ENCODE data around the gene NEDD1. TPM values are rescaled to one million over a fixed set of nuclear protein-coding genes. Genes with fewer than 3 reads are reported as not detected.

Gene NEDD1
- total RNA-seq, 2 experiments from 2014 or later, result 57.9 to 69.3 TPM

DNA sequence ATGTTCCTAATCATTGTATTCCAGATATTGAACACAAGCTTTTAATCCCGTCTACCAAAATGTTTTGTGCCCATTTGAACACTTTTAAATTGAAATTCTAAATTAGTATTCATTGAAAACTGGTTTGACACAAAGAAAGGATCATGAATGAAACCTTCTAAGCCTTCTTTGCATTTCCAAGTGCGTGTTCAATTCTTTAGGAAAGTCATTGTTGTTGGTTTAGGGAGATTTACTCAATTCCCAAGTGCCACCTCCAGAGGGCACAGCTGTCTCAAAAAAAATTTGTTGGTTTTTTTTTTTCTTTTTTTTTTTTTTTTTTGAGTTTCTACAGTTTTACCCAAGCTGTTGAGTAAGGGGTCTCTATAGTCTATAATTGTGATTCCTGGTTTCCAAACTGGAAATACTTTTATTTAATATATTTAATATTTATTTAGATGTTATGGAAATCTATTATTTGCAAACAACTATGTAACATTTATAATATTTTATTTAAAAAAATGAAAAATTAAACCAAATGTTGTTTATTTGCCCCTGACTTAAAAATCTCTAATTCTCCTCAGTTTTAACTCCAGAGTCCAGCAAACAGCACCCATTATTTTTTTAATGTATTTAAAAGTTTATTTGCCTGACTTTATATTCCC lies 79.9 kb downstream of the NEDD1 start:
- H3K4me3 Mint-ChIP-seq, result no peak overlapping the region

DNA sequence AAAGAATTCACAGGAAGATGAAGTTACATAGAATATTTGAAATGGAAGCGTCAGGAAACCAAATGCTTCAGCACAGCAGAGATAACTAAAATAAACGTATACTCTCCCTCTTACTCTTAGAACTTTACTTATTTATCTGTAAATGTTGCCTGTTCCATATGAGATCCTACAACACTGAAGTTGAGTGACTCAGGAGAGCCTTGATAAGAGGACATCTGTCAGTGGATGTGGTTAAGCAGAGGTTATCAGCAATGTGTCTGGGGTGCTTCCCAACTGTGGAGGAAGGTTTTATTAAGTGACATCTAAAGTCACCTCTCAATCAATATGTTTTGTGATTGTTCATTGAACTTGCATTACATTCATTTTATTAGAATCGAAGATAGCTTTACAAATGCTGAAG lies 81.9 kb downstream of the NEDD1 start:
- ChIA-PET CTCF (interaction anchor here (1.1 kb wide), 1 partner anchor 11 kb away, joined by 3 read pairs; no protein-coding TSS in a partner anchor), POLR2A (no interaction called here)
- ATAC-seq (no peak), DNase-seq (no peak)
- H3K27ac Mint-ChIP-seq, result no peak overlapping the region
- H3K4me1 Mint-ChIP-seq, result peaks cover 2% of the 10 kb centered on the region
- peaks cover 22% of the 10 kb centered on the region for H3K27me3 Mint-ChIP-seq
- H3K36me3 Mint-ChIP-seq (ENCODE audit: low read depth), result no peaks in the 10 kb centered on the region
- no peaks in the 10 kb centered on the region for H3K9me3 Mint-ChIP-seq (ENCODE audit: low read depth)
- intact Hi-C loops (cut with DNase I, micrococcal nuclease), result loop anchor here in 1 of 2 experiments (5.0 kb wide), 3 partner anchors 158 to 1383 kb away; no protein-coding TSS in a partner anchor
- H3K4me3 Mint-ChIP-seq, result no peak overlapping the region

More for the DNA sequence above, 79.9 kb downstream of the NEDD1 start:
- DNase-seq, result peak; percentile 32
- Mint-ChIP-seq H3K4me1 (peaks cover 2% of the 10 kb centered on the region), H3K27me3 (peaks cover 16% of the 10 kb centered on the region), H3K9me3 (ENCODE audit: low read depth) (no peaks in the 10 kb centered on the region), H3K36me3 (ENCODE audit: low read depth) (no peaks in the 10 kb centered on the region), H3K27ac (no peak overlapping the region)
- CTCF ChIA-PET, result interaction anchor here (0.7 to 2.5 kb wide), 18 partner anchors 9 to 1604 kb away, joined by 3 to 29 read pairs (median 3); no protein-coding TSS in a partner anchor
- no peak for ATAC-seq
- intact Hi-C loops (cut with DNase I, micrococcal nuclease), result loop anchor here (1.0 to 5.0 kb wide), 8 partner anchors 160 to 1410 kb away; no protein-coding TSS in a partner anchor
- POLR2A ChIA-PET, result no interaction called here

DNA sequence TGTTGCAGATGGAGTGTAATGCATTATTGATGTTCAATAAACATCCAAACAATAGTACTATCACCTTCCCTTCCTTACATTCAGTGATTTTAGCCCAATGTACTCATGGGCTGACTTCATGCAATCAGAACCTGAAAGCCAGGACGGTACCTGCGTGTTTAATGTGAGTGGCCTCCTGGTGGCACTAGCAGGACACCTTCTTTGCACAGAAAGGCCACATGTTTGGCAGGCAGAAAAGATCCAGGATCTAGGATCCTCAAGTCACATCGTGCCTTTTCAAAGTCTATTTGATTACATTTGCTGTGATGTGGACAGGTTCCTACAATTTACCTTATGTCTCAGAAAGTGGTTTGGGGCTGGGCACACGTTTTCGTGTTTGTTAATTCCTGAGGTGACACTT lies 82.9 kb downstream of the NEDD1 start:
- DNase-seq (peak; percentile 29), ATAC-seq (no peak)
- ChIA-PET CTCF (interaction anchor here (1.1 kb wide), 1 partner anchor 12 kb away, joined by 3 read pairs; no protein-coding TSS in a partner anchor), POLR2A (no interaction called here)
- Mint-ChIP-seq H3K4me1 (peaks cover 2% of the 10 kb centered on the region), H3K27ac (no peak overlapping the region), H3K9me3 (ENCODE audit: low read depth) (no peaks in the 10 kb centered on the region), H3K36me3 (ENCODE audit: low read depth) (no peaks in the 10 kb centered on the region), H3K27me3 (peaks cover 22% of the 10 kb centered on the region), H3K4me3 (no peak overlapping the region)
- intact Hi-C loops (cut with DNase I, micrococcal nuclease), result loop anchor here (5.0 to 10.0 kb wide), 4 partner anchors 157 to 1382 kb away; no protein-coding TSS in a partner anchor

DNA sequence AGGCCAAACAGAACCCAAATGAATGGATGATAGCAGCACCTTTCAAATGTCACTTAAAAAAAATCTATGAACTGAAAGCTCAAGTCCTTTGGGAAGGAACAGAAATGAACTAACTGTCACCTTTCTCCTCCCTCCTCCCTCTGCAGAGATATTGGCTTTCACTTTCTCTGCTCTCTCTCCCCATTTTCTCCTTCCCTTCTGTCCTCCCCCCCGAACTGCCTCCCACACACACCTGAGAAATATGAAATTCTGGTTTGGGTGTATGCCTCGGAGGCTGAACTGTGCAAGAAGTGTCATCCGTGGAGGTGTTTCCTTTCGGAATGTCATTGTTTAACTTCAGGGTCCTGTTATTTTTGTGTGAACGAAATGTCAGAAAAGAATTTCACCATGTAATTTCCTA lies 87.8 kb downstream of the NEDD1 start:
- CTCF ChIA-PET, result interaction anchor here (0.7 kb wide), 1 partner anchor 312 kb away, joined by 3 read pairs; no protein-coding TSS in a partner anchor
- DNase-seq, result no peak
- H3K4me1 Mint-ChIP-seq, result no peaks in the 10 kb centered on the region
- POLR2A ChIA-PET, result no interaction called here
- no peak overlapping the region for H3K4me3 Mint-ChIP-seq
- no peak for ATAC-seq
- H3K27ac Mint-ChIP-seq, result no peak overlapping the region
- H3K36me3 Mint-ChIP-seq (ENCODE audit: low read depth), result no peaks in the 10 kb centered on the region
- intact Hi-C loops (cut with DNase I, micrococcal nuclease), result loop anchor here in 1 of 2 experiments (10.0 kb wide), 1 partner anchor 410 kb away; no protein-coding TSS in a partner anchor
- no peaks in the 10 kb centered on the region for H3K9me3 Mint-ChIP-seq (ENCODE audit: low read depth)
- peaks cover 13% of the 10 kb centered on the region for H3K27me3 Mint-ChIP-seq

DNA sequence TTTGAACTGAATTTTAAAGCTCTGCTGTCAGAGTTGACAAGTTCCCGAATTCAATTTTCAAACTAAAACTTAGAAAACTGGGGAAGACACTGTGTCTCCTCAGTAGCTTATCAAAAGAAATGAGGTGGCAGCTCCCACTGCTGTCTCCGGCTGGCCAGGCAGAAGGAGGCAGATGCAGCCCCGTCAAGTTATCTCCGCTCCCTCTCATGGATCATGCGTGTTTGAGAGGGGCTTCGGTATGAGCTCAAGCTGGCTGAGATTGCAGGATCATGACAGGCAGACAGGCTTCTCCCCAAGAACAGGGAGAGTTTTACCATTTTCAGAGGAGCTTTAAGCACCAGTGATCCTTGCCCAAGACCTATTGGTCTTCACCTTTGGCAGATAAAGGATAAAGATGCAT lies 88.8 kb downstream of the NEDD1 start:
- Mint-ChIP-seq H3K27me3 (peaks cover 13% of the 10 kb centered on the region), H3K4me1 (no peaks in the 10 kb centered on the region), H3K36me3 (ENCODE audit: low read depth) (no peaks in the 10 kb centered on the region), H3K27ac (no peak overlapping the region), H3K9me3 (ENCODE audit: low read depth) (no peaks in the 10 kb centered on the region), H3K4me3 (no peak overlapping the region)
- intact Hi-C loops (cut with DNase I, micrococcal nuclease), result loop anchor here in 1 of 2 experiments (10.0 kb wide), 1 partner anchor 409 kb away; no protein-coding TSS in a partner anchor
- ChIA-PET CTCF (interaction anchor here (0.6 to 2.4 kb wide), 2 partner anchors 9 to 717 kb away, joined by 3 to 12 read pairs; no protein-coding TSS in a partner anchor), POLR2A (interaction anchor here (0.7 kb wide), 1 partner anchor 9 kb away, joined by 3 read pairs; no protein-coding TSS in a partner anchor)
- ATAC-seq (no peak), DNase-seq (no peak)

DNA sequence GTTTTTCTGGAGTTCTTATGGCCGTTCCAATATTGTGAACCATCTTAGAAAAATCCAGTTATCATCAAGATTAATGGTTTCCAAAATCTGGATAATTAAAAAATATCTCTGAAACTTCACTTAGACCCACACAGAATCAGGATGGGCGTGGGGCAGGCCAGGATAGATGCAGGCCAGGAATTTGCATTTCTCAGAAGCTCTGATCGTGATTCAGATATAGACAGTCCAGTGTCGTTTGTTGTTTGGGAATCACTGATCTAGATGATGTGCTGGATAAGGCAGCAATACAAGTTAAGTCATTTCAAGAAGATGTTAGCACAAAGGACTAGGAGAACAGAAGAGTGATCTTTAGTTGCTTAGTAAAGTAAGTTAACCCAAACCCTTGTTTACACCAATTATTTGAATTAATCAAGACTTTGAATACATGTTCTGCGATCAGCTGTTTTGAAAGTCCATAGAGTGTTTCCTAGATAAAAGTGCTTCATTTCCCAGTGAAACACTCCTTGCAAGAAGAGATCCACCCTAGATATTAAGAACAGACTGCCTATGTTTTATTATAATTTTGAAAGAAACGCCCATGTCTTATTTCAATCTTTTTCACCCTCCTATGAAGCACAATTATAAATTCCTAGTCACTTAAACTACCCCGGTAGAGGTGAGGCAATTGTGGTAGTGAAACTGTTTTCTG lies 90.9 kb downstream of the NEDD1 start:
- Mint-ChIP-seq H3K27me3 (peaks cover 12% of the 10 kb centered on the region), H3K4me1 (no peaks in the 10 kb centered on the region), H3K36me3 (ENCODE audit: low read depth) (no peaks in the 10 kb centered on the region), H3K4me3 (no peak overlapping the region), H3K27ac (no peak overlapping the region), H3K9me3 (ENCODE audit: low read depth) (no peaks in the 10 kb centered on the region)
- DNase-seq, result no peak
- intact Hi-C loops (cut with DNase I, micrococcal nuclease), result loop anchor here in 1 of 2 experiments (10.0 kb wide), 1 partner anchor 407 kb away; no protein-coding TSS in a partner anchor
- ChIA-PET CTCF (interaction anchor here (1.2 to 2.4 kb wide), 2 partner anchors 11 to 13 kb away, joined by 5 to 12 read pairs; no protein-coding TSS in a partner anchor), POLR2A (no interaction called here)
- ATAC-seq, result no peak

DNA sequence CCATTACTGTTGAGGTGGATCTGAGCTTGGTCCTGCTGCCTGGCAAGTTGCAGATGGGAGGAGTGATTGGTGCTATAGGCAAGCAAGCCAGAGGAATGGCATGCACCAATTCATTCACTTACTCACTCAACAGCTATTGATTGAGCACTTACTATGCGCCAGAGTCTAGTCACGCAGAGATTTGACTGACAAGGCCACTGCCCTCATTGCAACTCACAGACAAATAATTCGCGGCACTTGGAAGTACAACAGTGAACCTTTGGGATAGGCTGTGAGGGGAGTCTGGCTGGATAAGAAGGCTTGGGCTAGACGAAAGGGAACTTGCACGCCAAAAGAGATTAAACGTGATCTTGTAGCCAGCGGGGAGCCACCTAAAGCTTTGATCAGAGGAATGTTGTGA lies 96.2 kb downstream of the NEDD1 start:
- Mint-ChIP-seq H3K4me3 (no peak overlapping the region), H3K36me3 (ENCODE audit: low read depth) (no peaks in the 10 kb centered on the region), H3K4me1 (no peaks in the 10 kb centered on the region), H3K27ac (no peak overlapping the region), H3K9me3 (ENCODE audit: low read depth) (no peaks in the 10 kb centered on the region), H3K27me3 (peaks cover 11% of the 10 kb centered on the region)
- POLR2A ChIA-PET, result no interaction called here
- no peak for ATAC-seq
- CTCF ChIA-PET, result interaction anchor here (2.2 kb wide), 1 partner anchor 16 kb away, joined by 6 read pairs; no protein-coding TSS in a partner anchor
- no peak for DNase-seq
- intact Hi-C loops (cut with DNase I, micrococcal nuclease), result no loop called here

All from activated CD4-positive, alpha-beta T cell treated with anti-CD3 and anti-CD28 coated beads for 36 hours (primary cell).